ENCODE measurements around the gene EPX.

- TF ChIP-seq POLR2A (IDR thresholded peaks at IDR 0.05; ENCODE audit: low read length) (no peak), GATA1 (IDR thresholded peaks at IDR 0.05; ENCODE audit: low read depth, low read length) (no peak)
Observed at GRCh38 chr17:58250344-58251011, 58.0 kb downstream of the EPX start.
